ENCODE measurements around the gene RIPOR3.

DNA sequence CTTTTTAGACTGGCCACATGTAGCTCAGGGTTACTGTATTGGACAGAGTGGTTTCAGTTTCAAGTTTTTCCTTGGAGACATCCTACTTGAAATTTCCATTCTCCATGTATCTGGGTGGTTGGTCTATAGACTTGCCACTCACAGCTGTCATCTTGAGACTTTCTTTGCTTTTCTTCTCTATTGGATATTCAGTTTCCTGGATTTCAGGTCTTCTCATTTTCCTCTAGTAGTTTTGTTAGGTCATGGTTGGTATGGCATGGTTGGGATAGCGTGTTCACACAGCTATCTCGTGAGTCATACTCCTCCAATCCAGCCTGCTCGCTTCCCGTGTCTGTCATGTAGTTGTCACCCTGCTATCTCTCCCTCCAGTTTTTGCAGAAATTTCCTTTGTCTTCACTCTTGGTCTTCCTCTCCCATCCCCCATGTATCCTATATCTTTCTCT lies 132.8 kb downstream of the RIPOR3 start:
- TF ChIP-seq, protein P1, sequence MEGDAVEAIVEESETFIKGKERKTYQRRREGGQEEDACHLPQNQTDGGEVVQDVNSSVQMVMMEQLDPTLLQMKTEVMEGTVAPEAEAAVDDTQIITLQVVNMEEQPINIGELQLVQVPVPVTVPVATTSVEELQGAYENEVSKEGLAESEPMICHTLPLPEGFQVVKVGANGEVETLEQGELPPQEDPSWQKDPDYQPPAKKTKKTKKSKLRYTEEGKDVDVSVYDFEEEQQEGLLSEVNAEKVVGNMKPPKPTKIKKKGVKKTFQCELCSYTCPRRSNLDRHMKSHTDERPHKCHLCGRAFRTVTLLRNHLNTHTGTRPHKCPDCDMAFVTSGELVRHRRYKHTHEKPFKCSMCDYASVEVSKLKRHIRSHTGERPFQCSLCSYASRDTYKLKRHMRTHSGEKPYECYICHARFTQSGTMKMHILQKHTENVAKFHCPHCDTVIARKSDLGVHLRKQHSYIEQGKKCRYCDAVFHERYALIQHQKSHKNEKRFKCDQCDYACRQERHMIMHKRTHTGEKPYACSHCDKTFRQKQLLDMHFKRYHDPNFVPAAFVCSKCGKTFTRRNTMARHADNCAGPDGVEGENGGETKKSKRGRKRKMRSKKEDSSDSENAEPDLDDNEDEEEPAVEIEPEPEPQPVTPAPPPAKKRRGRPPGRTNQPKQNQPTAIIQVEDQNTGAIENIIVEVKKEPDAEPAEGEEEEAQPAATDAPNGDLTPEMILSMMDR (IDR thresholded peaks at IDR 0.05) = no peak
- no peak for TF ChIP-seq TAF1 (IDR thresholded peaks at IDR 0.05; ENCODE audit: borderline replicate concordance, low read depth, low read length)
- no peak for TF ChIP-seq GATA2 (CRISPR knock-in tag; IDR thresholded peaks at IDR 0.05)
- TF ChIP-seq POLR2AphosphoS5 (IDR thresholded peaks at IDR 0.05; ENCODE audit: low read depth, low read length) = no peak

Measured in SK-N-SH (cell line).